ENCODE measurements around the gene LUC7L2.
"Not testable (repeated sequence)": the region's sequence is repeated elsewhere in the genome, so short reads cannot be mapped to it uniquely, and the experiment has no call there.

Gene LUC7L2

GRCh38 chr7:139354729-139355128, 5.0 kb upstream of the LUC7L2 start:
- DNase-seq (ENCODE audit: low spot score) (no peak), FAIRE-seq (no peak)

GRCh38 chr7:139355320-139355719, 4.4 kb upstream of the LUC7L2 start:
- DNase-seq (ENCODE audit: low spot score) (no peak), FAIRE-seq (no peak)

GRCh38 chr7:139357729-139358506, 1.8 kb upstream of the LUC7L2 start:
- DNase-seq (ENCODE audit: low spot score); FAIRE-seq: not testable (repeated sequence)

DNA sequence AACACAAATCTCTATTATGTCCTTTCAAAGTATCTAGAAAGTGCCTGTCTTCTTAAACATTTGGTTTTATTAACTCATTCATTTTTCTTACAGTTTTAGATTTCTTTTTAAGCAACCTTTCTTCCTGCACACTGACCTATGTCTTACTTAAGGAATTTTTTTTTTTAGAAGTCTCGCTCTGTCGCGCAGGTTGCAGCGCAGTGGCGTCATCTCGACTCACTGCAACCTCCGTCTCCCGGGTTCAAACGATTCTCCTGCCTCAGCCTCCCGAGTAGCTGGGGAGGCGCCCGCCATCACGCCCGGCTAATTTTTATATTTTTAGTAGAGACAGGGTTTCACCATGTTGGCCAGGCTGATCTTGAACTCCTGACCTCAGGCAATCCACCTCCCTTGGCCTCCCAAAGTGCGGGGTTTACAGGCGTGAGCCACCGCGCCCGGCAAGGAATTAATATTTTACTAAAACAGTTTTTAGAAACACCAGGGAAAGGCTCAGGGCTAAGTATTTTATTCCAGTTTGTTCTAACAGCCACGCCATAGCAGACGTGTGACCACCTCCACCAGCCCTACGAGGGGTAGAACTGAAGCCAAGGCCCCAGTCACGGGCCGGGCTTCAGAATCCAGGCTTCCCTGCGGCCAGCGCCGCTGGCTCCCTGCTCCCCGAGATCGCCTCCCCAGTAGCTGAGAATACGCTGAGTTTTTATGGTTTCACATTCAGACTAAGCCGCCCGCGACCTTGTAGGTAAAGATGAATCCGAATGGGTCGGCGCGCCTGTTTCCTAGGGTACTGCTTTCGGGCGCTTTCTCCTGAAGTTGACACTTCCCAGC, 941 bp upstream of the LUC7L2 start:
- FAIRE-seq (no peak), DNase-seq (ENCODE audit: low spot score) (peak; percentile 4)

- no peak for FAIRE-seq
- peak; percentile 93 for DNase-seq (ENCODE audit: low spot score)
Measured at GRCh38 chr7:139360210-139360947, 685 bp downstream of the LUC7L2 start.

DNA sequence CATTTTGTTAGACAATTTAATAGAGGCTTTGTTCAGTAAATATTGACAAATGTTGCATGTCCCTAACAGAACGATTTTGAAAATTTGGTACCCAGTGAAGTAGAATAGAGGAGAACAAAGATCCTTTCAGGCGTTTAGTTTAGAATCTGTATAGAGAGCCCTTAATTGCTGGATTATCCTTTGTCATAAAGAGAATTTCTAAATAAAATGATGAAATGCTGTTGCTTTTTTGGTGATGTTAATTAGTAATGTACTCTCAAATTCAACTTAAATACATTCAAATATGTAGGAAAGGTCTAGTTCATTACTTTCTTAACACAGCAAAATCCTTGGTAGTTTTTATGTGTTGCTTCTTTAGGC, 1.2 kb downstream of the LUC7L2 start:
- DNase-seq (ENCODE audit: low spot score) (no peak), FAIRE-seq (no peak)

GRCh38 chr7:139361523-139361922, 1.8 kb downstream of the LUC7L2 start:
- DNase-seq (ENCODE audit: low spot score) (no peak), FAIRE-seq (no peak)

DNA sequence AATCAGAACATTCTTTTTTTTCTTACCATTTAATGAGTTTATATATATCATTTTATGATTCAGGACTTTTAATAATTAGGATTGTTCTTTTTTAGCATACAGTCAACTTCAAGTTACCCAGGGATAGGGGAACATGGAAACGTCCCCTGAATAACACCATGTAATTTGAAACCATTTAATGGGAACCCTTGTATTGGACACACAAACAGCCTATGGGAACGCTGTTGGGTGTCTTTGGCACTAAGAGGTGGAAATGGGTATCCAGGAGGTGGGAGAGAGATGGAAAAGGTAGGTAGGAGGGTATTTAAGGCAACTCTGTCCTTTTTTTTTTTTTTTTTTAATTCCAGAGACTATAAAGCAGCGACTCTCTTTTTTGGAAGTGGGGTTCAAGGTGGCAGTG, 2.6 kb downstream of the LUC7L2 start:
- DNase-seq (ENCODE audit: low spot score) (no peak), FAIRE-seq (no peak)

DNA sequence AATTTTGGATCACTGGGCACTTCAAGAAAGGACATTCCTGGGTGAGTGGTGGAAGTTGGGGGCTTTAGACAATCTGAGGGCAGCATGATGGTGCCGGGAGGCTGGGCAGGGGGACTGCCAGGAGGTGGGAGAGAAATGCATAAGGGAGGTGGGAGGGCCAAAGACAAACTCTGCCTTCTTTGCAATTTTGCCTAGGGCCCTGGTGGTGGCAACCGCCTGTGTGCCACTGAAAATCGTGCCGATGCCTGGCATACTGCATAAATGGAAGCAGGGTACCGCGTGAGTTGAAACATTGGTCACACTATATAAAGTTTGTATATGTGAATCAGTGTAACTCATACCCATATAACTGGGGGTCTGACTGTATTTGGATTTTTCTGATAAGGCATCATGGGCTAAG, 3.3 kb downstream of the LUC7L2 start:
- FAIRE-seq = no peak
- no peak for DNase-seq (ENCODE audit: low spot score)

DNA sequence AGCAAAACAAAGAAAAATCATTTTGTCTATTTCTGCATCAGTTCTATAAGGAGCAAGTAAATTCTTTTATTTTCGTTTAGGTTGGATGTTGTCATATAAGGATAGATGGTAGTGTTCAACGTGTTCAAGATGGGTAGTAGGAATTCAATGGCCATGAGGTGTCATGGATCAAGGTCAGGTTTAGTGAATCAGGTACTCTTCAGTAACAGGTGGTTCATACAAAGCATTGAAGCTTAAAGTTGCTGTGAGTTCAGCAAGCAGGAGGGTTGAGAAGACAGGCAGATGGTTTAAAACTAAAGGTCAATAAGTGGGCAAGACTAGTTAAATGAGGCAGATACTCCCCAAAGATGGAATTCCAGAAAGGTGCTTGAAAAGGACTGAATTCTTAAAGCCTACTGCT, 5.6 kb downstream of the LUC7L2 start:
- DNase-seq (ENCODE audit: low spot score) = no peak
- no peak for FAIRE-seq

DNA sequence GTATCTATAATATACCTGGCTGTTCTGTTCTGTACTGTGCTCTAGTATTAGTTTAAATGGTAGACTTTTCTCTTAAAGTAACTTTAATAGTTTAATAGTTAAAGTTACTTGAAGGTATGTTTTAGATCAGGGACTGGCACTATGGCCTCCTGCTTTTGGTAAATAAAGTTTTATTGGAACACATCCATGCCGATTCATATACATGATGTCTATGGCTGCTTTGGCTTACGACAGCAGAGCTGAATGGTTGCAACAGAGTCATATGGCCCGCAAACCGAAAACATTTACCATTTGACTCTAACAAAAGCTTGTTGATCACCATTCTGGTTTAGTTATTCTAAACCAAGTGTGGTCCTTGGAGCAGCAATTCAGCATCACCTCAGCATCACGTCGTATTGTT, 6.7 kb downstream of the LUC7L2 start:
- DNase-seq (ENCODE audit: low spot score) (no peak), FAIRE-seq (no peak)

DNA sequence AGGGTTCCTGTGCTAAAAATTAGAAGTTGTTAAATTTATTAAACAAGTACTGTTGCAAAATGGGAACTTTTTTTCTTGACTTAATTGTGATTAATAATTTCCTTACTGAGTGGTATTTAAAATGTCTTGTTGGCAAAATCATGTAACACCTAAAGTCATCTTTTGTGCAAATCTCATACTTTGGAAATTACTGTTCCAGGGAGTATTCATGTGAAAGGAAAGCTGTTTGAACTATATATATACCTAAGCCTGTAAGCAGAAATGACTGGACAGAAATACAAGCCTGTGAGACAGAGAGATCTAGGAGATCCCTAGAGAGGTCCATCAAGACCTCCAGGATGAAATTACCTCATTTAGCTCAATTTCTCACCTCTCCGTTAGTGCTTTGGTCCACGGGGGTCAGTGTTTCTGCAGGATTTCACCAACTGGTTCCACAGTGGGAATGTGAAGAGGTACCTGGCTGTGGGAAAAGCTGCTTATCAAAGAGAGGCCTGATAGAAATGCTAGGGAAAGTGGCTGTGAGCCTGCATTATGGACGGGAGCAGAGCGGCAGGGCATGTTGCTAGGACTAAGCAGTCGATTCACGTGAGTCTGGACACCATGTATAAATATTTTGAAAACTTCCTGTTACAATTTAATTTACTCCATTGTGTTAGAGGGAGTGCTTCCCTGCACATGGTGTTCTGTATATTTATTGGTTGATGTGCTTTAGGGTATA, 7.9 kb downstream of the LUC7L2 start:
- no peak for DNase-seq (ENCODE audit: low spot score)
- FAIRE-seq = no peak

- no peak for FAIRE-seq
Measured at GRCh38 chr7:139370301-139370942, 10.7 kb downstream of the LUC7L2 start.

DNA sequence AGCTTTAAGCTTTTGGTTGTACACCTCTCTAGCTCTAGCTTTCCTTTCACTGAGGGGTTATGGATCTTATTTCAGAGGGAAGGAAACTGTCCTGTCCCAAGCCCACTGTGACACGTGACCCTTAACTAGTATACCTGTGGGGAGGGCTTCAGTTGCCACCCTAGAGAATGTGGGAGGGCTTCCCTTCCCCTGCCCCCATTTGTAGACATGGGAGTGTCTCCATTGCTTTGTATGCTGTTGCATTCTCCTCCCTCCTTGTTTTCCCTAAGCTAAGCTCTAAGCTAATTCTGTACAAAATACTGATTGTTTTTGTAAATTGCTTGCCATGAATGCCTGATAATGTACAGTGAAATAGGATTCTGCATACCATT, 11.2 kb downstream of the LUC7L2 start:
- FAIRE-seq (no peak), DNase-seq (ENCODE audit: low spot score) (no peak)

More at GRCh38 chr7:139370301-139370942, 10.7 kb downstream of the LUC7L2 start:
- no peak for DNase-seq (ENCODE audit: low spot score)

DNA sequence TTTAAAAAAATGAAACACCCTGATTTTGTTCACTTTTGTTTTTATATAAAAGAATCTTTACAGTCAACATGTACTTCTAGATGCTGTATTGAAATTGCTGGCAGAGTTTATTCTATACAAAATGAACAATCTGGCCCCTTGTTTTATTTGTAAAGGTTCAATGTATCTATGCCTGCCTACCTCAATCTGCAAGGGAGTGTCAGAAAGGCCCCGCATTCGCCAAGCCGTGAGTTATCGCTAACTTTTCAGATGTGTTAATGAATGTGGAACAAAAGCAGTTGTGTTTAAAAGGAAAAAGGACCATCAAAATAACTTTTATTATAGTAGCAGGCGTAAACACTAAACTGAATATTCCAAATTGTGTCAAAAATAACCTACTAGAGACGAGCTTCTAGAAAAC, 14.6 kb downstream of the LUC7L2 start:
- no peak for DNase-seq (ENCODE audit: low spot score)
- no peak for FAIRE-seq

GRCh38 chr7:139382439-139382838, 22.7 kb downstream of the LUC7L2 start:
- no peak for FAIRE-seq
- no peak for DNase-seq (ENCODE audit: low spot score)

DNA sequence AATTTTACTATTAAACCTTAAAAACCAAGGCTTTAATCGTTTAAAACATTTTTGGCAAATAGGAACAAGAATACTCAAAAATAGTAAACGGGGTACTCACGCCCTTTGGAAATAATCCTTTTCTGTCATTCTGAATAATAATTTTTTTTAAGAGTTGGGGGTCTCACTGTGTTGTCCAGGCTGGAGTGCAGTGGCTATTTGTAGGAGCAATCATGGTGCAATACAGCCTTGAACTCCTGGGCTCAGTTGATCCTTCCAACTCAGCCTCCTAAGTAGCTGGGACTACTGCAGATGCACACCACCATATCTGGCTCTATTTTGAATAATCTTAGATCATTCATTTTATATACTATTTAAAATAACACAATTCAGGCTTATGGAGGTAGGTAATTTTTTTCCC, 24.9 kb downstream of the LUC7L2 start:
- FAIRE-seq (no peak), DNase-seq (ENCODE audit: low spot score) (no peak)

DNA sequence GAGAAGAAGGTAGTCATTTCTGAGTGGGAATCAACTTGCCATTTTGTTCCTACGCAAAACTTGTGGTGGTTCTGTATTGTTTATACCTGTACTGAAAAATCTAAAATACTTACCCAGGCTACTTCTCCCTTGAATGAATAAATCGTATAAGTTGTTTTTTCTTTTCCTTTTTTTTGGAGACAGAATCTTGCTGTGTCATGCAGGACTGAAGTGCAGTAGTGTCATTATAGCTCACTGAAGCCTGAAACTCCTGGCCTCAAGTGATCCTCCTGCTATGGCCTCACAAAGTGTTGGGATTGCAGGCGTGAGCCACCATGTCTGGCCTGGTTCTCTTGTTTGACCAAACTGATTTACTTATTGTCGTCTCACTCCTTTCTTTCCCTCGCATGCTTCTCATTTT, 27.9 kb downstream of the LUC7L2 start:
- DNase-seq (ENCODE audit: low spot score) (no peak), FAIRE-seq (no peak)

DNA sequence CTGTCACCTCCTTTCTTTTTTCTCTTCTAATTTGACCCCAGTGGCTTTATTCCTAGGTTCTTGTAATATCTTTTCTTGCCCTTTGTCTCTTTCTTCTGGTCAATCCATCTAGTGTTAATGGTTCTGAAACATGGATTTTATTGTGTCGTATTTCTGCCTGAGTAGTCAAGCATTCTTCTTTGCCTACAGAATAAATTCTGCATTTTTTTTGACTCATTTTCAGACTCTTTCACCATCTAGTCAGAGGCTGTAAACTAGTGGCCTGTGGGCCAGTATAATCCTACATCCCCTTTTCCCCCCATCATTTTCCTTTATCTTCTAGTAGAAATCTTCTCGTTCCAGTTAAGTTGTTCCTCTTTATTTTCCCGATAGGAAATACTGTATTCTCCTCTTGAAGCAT, 29.4 kb downstream of the LUC7L2 start:
- no peak for FAIRE-seq

DNA sequence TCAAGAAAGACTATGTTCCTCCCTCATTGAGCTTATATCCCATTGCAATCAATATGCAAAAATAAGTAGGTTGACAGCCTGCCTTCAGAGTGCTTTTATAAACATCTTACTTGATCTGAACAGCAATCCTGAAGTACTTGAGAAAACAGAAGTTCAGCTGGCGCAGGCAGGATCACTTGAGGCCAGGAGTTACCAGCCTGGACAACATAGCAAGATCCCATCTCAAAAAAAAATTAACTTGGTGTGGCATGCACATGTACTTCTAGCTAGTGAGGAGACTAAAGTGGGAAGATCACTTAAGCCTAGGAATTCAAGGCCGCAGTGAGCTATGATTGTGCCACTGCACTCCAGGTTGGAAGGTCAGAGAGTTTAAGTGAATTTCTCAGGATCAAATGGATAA, 30.1 kb downstream of the LUC7L2 start:
- FAIRE-seq (no peak), DNase-seq (ENCODE audit: low spot score) (no peak)

More for the DNA sequence above, 29.4 kb downstream of the LUC7L2 start:
- no peak for DNase-seq (ENCODE audit: low spot score)

- DNase-seq (ENCODE audit: low spot score) (no peak), FAIRE-seq (no peak)
Measured at GRCh38 chr7:139393621-139394211, 34.0 kb downstream of the LUC7L2 start.

Data from urothelium cell line (cell line).